Measurements from ENCODE around the gene HACD1.

Gene HACD1

DNA sequence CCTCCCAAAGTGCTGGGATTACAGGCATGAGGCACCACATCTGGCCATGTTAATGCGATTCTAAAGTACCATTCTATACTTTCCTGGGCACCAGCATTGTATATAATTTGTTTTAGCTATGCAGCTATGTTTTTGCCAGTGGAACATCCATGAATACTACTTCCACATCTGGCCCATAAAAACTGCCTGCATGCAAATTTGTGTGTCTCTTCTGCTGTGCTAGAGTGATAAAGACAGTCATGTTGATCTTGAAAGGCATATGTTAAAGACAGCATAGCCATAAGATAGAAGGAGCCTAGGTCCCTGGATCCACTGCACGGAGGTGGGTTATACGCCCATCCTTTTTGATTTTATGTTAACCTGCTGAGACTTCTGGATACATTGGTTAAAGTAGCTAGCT, 52.3 kb downstream of the HACD1 start:
- no peak for DNase-seq

DNA sequence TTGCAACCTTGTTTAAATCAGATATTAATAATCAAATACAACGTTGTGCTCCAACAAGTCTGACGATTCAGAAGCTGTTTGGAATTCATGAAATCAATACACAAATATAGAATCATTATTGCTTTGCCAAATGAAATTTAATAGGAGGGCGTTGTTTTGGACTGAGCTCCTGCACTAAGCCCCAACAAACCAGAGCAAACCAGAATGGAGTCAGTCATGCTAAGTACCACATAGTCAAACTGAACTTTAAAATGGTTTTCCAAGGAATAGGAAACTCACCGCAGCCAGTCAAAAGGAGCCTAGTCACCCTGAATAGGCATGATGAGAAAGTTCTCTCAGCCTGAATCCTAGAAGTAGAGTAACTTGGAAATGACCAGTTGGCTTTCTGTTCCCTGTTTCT, 53.7 kb downstream of the HACD1 start:
- no peak for DNase-seq

DNA sequence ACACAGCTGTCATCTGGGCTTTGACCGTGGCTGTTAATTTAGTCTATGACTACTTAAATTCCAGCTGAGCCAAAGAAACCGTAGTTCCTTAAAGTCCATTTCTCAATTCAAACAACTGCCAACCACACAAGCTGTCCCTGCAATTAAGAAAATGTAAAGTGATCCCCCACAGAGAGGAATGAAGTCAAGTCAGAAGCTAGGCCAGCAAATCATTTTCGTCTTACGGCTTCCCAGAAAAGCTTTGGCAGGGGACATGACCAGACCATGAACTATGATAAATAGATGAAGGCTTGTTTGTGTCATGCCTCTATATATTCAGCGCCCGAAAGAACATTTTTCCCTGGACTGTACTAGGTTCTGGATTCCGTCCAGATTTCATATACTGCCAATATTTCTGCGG, 54.6 kb downstream of the HACD1 start:
- DNase-seq: no peak

GRCh38 chr10:17561111-17561510, 56.1 kb downstream of the HACD1 start:
- no peak for DNase-seq

GRCh38 chr10:17557459-17557858, 59.7 kb downstream of the HACD1 start:
- no peak for DNase-seq

DNA sequence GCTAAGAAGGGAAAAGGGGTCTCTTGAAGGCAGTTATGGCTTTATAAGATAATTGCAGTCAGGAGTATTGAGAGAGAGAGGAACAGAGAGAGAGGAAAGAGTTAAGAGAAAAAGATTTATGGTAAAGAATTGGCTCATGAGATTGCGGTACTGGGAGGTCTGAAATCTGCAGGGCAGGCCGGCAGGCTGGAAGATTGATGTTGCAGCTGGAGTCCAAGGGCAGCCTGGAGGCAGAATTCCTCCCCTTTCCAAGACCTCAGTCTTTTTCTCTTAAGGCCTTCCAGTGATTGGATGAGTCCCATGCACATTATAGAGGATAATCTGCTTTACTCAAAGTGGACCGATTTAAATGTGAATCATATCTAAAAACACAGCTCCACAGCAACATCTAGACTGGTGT, 68.4 kb downstream of the HACD1 start:
- no peak for DNase-seq

DNA sequence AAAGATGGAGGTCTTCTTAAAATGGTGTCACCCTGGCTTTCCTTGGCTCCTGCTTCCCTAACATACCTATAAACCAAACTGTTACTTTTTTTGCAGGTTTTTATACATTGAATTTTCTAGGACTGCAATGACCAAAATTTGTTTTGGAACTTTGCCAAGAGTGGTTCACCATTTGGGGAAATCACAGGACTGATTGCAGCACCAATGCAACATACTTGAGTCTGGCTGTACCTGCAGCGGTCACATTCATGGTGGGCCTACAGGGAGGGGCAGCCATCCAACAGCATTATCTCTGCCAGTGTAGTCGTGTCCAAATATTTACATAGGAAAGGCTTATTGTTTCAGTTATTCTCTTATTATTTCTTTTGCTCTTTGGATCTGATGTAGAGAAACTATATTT, 69.0 kb downstream of the HACD1 start:
- DNase-seq: no peak

GRCh38 chr10:17547060-17547459, 70.1 kb downstream of the HACD1 start:
- DNase-seq: no peak

DNA sequence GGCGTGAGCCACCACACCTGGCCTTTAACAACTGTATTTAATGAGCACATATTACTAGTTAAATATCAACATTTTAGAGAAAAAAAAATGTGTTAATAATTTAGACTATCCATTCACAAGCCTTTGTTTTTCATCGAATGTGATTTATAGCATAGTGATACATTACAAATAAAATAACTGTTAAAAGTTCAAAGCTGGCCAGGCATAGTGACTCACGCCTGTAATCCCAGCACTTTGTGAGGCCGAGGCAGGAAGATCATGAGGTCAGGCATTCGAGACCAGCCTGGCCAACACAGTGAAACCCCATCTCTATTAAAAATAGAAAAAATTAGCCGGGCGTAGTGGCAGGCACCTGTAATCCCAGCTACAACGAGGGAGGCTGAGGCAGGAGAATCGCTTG, 72.7 kb downstream of the HACD1 start:
- no peak for DNase-seq

All from activated CD4-positive, alpha-beta T cell treated with anti-CD3 and anti-CD28 coated beads for 1 hour (primary cell).